Stimulated activated CD4-positive, alpha-beta T cell treated with anti-CD3 and anti-CD28 coated beads, Interleukin-12 subunit alpha, Interleukin-12 subunit beta, amount 100 ng/mL, for 4 hours (primary cell): ENCODE data around the gene ATG3.
"Not testable (repeated sequence)": the region's sequence is repeated elsewhere in the genome, so short reads cannot be mapped to it uniquely, and the experiment has no call there.

ENCODE experiments used
- DNase-seq: peaks from one replicate; pipeline ENCODE4 v3.0.0-alpha.2; 2020

ATG3 gene

GRCh38 chr3:112497897-112498548, 63.7 kb downstream of the ATG3 start:
- DNase-seq = no peak

DNA sequence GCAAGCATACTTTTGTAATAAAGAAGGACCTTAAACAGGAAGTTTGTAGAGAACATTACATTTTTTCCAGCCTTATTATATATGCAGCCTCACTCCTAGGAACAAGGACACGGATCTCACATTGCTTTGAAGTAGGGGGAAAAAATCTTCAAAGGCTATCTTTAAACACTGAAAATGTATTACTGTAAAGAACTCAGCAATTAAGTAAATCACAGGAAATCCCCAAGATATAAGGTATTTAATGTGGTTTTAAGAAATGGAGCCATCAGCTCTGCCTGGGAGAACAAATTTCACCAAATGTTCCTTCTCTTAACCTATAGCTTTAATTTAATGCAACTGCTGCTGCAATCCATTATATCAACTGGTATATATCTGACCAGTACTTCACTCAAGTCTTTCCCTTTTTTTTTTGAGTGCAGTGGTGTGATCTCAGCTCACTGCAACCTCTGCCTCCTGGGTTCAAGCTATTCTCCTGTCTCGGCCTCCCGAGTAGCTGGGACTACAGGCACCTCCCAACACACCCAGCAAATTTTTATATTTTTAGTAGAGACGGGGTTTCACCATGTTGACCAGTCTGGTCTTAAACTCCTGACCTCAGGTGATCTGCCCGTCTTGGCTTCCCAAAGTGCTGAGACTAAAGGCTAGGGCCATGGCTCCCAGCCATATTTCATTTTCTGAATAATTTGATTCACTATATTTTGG, 65.2 kb downstream of the ATG3 start:
- no peak for DNase-seq

- not testable (repeated sequence) for DNase-seq
Observed at GRCh38 chr3:112494448-112494767, 67.4 kb downstream of the ATG3 start.

DNA sequence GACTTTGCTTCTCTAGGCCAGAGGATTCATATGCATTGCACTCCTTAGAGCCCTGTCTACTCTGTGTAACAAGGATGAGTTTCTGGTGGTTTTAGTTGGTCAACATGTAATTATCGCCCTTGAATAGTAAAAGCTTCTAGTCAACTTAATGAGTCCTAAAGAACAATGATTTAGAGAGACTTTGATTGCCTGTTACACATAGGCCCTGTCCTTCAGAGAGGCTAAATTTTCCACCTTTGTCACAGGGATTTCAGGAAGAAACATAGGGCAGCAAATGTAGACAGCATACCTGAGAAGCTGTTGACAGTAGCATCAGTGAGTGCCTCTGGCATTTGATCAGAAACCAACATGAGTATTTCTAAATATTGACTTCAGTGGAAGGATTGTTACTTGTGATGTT, 69.6 kb downstream of the ATG3 start:
- DNase-seq = no peak

DNA sequence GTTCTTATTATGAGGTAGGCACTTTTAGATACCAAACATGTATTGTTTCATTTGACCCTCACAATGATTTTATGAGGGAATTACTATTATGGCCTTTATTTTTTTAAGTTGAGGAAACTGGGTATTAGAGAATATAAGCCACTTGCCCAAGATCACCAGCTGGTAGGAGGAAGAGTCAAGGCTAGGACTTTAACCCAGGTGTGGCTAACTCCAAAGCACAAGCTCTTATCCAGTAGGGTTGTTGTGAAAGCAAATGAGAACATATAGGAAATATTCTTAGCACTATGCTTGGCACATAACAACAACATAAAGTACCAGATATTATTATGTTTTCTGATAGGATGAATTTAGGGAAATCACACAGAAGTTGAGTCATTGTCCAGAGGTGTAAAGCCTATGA, 70.4 kb downstream of the ATG3 start:
- no peak for DNase-seq

- DNase-seq = no peak
Observed at GRCh38 chr3:112489674-112490479, 71.9 kb downstream of the ATG3 start.

DNA sequence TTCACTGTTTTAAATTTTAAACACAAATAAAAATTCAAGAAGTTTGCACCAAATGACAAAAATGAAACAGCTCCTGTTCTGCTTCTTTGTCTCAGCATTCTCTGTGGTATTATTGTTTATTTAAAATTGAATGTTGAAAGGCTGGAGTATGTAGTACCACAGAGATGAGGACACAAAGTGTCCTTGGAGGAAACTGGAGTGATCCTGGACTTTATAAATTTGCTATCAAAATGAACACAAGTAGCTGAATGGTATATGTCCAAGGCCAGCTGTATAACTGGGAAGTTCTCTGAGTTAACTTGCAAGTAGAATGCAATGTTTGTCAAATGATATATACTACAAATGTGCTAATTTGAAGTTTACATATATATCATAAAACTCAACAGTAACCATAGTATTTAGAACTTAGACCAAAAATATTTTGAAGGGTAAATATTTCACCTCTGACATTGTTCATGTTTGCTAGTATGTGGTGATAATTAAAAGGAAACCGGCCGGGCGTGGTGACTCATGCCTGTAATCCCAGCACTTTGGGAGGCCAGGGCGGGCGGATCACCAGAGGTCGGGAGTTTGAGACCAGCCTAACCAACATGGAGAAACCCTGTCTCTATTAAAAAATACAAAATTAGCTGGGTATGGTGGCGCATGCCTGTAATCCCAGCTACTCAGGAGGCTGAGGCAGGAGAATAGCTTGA, 74.8 kb downstream of the ATG3 start:
- DNase-seq = no peak

DNA sequence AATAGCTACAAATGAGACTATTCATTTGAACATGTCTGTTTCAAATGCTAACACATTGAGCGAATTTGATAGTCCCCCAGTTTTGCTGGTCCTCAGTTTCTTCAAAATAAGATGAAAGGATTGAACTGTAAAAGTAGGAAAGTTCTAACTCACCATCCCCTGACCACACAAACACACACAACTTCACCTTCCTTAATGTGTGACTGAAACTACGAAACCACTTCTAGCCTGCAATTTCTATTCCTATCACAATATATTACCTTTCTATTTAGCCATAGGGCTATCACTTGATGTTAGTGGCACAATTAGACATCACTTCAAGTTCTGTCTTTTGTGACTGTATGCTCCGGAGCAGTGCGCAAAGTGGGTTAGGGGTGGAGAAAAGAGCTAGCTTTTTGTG, 77.4 kb downstream of the ATG3 start:
- DNase-seq = no peak

GRCh38 chr3:112482675-112483074, 79.1 kb downstream of the ATG3 start:
- DNase-seq = no peak
